ENCODE results near the gene LCE3A. TPM values are rescaled to one million over a fixed set of nuclear protein-coding genes. Genes with fewer than 3 reads are reported as not detected.

LCE3A gene
- total and polyA plus RNA-seq, 2 experiments from 2014 or later: not detected

- no peaks in the 10 kb centered on the region for H3F3A ChIP-seq (replicated peaks; ENCODE audit: low read depth)
- TF ChIP-seq ZNF331 (CRISPR knock-in tag; IDR thresholded peaks at IDR 0.05; ENCODE audit: low read depth): no peak
- TF ChIP-seq, protein P1, sequence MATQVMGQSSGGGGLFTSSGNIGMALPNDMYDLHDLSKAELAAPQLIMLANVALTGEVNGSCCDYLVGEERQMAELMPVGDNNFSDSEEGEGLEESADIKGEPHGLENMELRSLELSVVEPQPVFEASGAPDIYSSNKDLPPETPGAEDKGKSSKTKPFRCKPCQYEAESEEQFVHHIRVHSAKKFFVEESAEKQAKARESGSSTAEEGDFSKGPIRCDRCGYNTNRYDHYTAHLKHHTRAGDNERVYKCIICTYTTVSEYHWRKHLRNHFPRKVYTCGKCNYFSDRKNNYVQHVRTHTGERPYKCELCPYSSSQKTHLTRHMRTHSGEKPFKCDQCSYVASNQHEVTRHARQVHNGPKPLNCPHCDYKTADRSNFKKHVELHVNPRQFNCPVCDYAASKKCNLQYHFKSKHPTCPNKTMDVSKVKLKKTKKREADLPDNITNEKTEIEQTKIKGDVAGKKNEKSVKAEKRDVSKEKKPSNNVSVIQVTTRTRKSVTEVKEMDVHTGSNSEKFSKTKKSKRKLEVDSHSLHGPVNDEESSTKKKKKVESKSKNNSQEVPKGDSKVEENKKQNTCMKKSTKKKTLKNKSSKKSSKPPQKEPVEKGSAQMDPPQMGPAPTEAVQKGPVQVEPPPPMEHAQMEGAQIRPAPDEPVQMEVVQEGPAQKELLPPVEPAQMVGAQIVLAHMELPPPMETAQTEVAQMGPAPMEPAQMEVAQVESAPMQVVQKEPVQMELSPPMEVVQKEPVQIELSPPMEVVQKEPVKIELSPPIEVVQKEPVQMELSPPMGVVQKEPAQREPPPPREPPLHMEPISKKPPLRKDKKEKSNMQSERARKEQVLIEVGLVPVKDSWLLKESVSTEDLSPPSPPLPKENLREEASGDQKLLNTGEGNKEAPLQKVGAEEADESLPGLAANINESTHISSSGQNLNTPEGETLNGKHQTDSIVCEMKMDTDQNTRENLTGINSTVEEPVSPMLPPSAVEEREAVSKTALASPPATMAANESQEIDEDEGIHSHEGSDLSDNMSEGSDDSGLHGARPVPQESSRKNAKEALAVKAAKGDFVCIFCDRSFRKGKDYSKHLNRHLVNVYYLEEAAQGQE (IDR thresholded peaks at IDR 0.05; ENCODE audit: unreplicated experiment): no peak
- no peak for TF ChIP-seq ZNF462 (CRISPR knock-in tag; IDR thresholded peaks at IDR 0.05)
- TF ChIP-seq STAT1 (IDR thresholded peaks at IDR 0.05; ENCODE audit: unreplicated experiment): no peak
- TF ChIP-seq POLR2AphosphoS5 (IDR thresholded peaks at IDR 0.05; ENCODE audit: low read depth): no peak
- no peak for TF ChIP-seq JUNB (IDR thresholded peaks at IDR 0.05; ENCODE audit: unreplicated experiment)
- H2AFZ ChIP-seq: no peak within 1 kb of the TSS
- H3K36me3 ChIP-seq (ENCODE audit: insufficient read depth): no peaks in the 10 kb centered on the region
- H3K9me2 ChIP-seq (ENCODE audit: insufficient read depth): no peaks in the 10 kb centered on the region
- Mint-ChIP-seq H3K27me3 (ENCODE audit: insufficient read depth, low read depth, poor library complexity) (no peaks in the 10 kb centered on the region), H3K4me3 (no peak within 1 kb of the TSS), H3K27ac (no peak within 1 kb of the TSS), H3K4me1 (no peaks in the 10 kb centered on the region), H3K36me3 (ENCODE audit: low read depth) (no peaks in the 10 kb centered on the region), H3K9me3 (no peaks in the 10 kb centered on the region)
- DNase-seq (ENCODE audit: low spot score) (no peak), ATAC-seq (no peak)
- no peak within 1 kb of the TSS for H3K27ac ChIP-seq (ENCODE audit: low read depth)
- H3K4me3 ChIP-seq: no peak within 1 kb of the TSS
- no peaks in the 10 kb centered on the region for H3K27me3 ChIP-seq (ENCODE audit: insufficient read depth)
- no peak within 1 kb of the TSS for H3K4me2 ChIP-seq
- H4K20me1 ChIP-seq (replicated peaks; ENCODE audit: insufficient read depth): no peaks in the 10 kb centered on the region
- H3K79me2 ChIP-seq (replicated peaks; ENCODE audit: insufficient read depth): no peaks in the 10 kb centered on the region
- no peaks in the 10 kb centered on the region for H3K4me1 ChIP-seq (ENCODE audit: insufficient read depth)
These were observed 23.0 kb downstream of the LCE3A start, which contains the start of gene LCE3C for GRCh38 chr1:152599934-152600333. LCE3C (plus strand) TSS chr1:152600234; CDS start chr1:152600732, 498 bp downstream.
